ENCODE measurements around the gene UBAP2L.
"Not testable (repeated sequence)": the region's sequence is repeated elsewhere in the genome, so short reads cannot be mapped to it uniquely, and the experiment has no call there.

Gene UBAP2L

DNA sequence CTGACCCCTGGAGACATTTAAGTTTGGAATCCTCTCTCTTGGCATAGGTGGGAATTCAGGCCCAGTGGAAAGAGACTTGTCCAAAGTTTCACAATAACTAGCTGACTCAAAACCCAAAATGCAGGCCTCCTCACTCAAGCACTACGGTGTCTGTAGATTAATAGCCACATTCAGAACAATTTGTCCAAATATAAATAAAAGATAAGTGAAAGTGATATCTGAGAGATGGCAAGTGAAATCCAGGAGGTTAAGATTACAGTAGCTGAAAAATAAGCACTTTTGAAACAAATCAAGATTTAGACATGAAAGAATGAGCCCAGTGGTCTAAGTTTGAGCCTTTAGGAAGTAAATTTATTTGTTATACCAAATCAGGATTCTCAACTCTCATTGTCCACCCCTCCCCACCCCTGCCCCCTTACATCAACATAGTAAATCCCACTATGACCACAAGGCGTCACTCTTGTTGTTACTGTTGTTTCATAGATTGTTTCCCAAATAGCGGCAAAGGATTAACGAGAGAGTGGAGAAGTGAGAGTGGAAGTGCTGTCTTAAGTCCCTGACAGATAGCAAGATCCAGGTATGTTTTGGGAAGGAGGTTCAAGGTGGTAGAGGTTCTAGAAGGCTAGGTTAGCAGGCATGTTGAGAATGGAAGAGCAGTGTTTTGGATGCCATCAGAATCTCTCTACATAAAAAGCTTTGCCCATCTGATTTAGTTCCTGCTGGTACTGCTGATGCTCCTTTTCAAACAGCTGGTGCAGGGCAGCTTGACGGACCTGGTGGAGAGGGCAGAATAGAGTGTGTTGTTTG is 21.8 kb upstream of the UBAP2L start:
- DNase-seq (ENCODE audit: low read depth in 1 of 2, low spot score in 1 of 2), result peak in 1 of 2 donors; percentile 32

DNA sequence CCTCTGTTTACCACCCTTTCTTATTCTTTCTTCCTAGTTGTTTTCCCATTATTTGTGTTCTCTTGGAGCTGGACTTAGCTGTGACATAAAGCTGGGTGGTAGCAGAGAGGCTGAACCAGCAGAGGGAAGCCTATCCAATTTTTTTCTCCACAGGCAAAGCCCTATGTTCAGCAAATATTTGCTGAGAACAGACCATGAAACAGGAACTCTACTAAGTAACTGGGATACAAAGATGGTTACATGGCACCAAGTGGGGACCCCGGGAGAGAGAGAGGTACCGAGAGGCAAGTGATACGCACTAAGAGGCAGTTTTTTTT is 21.2 kb upstream of the UBAP2L start:
- DNase-seq (ENCODE audit: low read depth in 1 of 2, low spot score in 1 of 2), result no peak

DNA sequence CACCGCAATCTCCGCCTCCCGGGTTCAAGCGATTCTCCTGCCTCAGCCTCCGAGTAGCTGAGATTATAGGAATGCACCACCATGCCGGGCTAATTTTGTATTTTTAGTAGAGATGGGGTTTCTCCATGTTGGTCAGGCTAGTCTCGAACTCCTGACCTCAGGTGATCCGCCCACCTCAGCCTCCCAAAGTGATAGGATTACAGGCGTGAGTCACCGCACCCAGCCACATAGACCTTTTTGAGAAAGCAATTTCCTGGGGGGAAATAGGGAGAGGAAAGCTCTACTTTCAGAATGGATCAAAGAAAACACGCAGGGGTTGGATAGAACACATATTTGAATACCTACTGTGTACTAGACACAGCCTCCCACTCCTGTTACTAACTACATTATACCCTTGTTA is 15.0 kb upstream of the UBAP2L start:
- peak in 1 of 2 donors; percentile 3 for DNase-seq (ENCODE audit: low read depth in 1 of 2, low spot score in 1 of 2)

DNA sequence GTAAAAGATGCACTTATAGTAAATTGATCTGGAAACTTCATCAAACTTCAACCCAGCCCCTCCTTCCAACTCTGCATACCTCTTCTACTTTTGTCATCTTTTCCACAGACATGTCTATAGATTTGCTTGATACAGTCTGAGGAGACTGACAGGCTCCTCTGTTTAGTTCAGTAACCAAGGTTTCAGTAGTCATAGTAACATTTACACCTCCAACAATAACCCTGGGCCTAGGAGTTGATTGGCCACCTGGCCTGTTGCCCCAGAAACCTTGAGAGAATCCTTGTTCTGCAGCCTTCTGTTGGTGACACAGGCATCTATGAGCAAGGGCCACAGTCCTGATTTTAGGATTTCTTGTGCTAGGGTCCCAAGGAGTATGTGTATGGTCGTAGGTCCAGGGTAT is 14.6 kb upstream of the UBAP2L start, which contains the start of gene CFAP141:
Gene CFAP141, minus strand, starts transcription at position 138 of the 400 bp plus-strand sequence. Its CDS starts 26 bp downstream, at position 112.
- DNase-seq (ENCODE audit: low read depth in 1 of 2, low spot score in 1 of 2), result no peak

GRCh38 chr1:154207262-154207661 is 13.5 kb upstream of the UBAP2L start:
- DNase-seq (ENCODE audit: low read depth in 1 of 2, low spot score in 1 of 2), result no peak

DNA sequence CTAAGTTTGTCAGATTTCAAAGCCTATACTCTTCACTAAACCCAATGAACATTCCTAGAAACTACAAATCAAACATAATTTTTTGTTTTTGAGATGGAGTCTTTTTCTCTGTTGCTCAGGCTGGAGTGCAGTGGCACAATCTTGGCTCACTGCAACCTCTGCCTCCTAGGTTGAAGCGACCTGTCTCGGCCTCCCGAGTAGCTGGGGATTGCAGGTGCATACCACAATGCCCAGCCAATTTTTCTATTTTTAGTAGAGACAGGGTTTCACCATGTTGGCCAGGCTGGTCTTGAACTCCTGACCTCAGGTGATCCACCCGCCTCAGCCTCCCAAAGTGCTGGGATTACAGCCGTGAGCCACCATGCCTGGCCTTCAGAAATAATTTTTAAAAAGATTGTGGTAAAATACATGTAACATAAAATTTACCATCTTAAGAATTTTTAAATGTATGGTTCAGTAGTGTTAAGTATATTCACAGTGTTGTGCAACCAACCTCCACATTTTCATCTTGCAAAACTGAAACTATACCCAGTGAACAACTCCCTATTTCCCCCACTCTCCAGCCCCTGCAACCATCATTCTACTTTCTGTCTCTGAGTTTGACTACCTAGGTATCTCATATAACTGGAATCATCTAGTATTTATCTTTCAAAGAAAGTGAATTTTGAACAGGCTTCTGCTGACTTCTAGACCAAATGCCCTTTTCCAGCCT is 11.9 kb upstream of the UBAP2L start:
- DNase-seq (ENCODE audit: low read depth in 1 of 2, low spot score in 1 of 2), result no peak

DNA sequence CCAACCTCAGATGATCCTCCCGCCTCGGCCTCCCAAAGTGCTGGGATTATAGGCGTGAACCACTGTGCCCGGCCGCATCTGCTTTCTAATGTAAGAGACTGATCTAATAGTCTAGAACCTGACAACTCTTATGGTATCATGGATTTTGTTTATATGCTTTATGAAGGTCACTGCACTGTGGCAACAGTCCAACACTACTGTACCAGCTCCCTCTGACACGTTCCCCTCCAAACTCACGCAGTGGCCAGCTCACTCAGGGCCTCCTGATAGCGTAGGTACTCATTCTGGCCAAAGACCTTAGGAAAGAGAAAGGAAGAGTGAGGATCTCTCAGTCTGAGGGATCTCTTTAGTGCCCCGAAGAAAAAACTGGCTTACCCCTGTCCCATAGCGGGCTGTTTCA is 8.7 kb upstream of the UBAP2L start:
- no peak for DNase-seq (ENCODE audit: low read depth in 1 of 2, low spot score in 1 of 2)

DNA sequence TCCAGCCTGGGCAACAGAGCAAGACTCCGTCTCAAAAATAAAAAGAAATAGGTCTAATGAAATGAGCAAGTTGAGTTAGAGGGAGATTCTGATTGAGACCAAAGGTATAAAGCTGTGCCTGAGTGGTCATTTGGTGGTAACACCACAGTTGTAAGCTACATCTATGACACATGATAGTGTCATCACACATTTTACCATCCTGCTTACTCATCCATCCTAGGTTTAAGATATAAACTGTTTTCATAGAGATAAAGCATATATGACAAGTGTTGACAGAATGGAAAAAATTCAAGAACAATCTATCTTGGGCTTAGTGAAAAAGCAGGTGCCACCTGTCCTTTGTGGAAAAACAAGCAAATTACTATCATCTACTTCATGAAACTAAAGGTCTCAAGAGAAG is 7.5 kb upstream of the UBAP2L start:
- DNase-seq (ENCODE audit: low read depth in 1 of 2, low spot score in 1 of 2), result peak in 1 of 2 donors; percentile 17

GRCh38 chr1:154218545-154218944 is 2.2 kb upstream of the UBAP2L start:
- DNase-seq (ENCODE audit: low read depth in 1 of 2, low spot score in 1 of 2), result no peak

DNA sequence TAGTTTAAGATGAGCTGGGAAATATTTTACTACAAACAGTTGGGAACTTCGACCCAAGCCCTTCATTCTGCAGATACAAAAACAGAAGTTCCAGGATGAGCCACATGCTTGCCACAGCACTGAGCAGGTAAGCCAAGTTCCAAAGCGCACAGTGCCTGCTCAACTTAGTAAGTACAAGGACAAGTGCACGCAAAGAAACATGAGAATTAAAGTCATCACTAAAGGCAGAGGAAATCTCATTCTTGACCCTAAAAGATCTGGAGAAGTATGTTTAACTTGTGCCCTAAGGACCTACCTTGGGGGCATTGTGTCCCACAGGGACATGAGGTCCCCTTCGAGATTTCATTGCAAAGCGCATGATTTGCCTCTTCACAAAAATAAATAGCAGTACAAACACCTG is 1.2 kb upstream of the UBAP2L start:
- DNase-seq (ENCODE audit: low read depth in 1 of 2, low spot score in 1 of 2), result no peak

DNA sequence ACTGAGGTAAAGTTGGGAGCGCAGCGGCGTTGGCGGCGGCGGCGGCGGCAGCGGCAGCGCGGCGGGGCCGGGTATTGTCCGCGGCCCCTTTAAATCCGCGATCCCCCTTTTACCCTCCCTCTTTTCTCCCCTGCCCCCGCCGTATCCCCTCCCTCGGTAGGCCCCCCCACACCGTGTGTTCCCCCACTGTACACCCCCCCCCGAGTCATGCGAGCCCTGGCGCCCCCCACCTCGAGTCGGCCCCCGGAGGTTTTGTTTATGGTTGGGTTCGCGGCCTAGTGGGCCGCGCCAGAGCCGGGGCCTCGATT is 169 bp downstream of the UBAP2L start:
- no peak for DNase-seq (ENCODE audit: low read depth in 1 of 2, low spot score in 1 of 2)

DNA sequence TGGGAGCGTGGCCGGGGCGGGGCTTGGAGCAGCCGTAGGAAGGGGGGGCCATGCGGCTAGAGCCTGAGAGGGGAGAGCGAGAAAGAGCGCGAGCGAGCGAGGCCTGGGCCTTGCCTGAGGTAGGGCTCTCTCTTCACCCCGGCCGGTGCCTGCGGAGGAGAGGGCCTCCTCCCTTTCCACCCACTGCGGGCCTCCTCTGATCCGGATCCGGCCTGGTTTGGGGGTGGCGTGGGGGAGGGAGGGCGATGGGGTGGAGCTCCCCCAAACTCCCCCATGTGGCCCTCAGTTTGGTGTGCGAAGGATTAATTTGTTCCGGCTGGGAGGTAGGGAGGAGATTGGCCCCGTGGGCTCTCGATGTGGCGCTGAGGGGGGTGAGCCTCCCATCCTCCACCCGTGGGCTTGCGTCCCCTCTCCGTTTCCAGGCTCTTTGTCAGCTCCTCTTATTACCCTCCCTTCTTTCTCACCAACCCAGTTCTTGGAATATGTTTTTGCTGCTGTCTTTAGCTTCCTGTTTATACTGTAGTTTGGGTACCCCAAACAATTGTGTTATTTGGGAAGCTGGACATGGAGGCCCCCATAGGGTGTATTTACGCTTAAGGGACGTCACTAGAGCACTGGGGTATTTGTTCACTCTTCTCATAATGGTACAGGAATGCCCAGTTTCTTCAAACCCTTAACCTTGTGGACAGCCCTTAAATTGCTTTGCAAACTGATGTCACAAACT is 685 bp downstream of the UBAP2L start:
- DNase-seq (ENCODE audit: low read depth in 1 of 2, low spot score in 1 of 2), result peak; percentile 51 to 55

DNA sequence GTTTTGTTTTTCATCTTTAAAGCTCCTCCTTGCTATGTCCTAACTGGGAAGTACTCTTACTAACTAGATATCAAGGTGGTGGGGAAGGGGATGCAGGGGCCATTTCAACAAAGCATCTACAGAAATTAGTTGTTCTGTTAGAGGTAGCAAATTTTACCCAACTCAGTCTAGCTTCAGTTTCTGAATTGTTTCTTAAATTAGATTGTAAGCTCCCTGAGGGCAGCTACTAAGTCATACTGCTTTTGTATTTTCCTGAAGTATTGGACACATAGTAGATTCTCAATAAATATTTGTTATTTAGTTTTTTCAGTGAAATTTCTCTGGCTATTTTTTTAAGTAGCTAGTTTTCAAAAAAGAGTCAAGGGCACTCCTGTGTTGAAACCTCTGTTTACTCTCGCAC is 1.8 kb downstream of the UBAP2L start:
- no peak for DNase-seq (ENCODE audit: low read depth in 1 of 2, low spot score in 1 of 2)

DNA sequence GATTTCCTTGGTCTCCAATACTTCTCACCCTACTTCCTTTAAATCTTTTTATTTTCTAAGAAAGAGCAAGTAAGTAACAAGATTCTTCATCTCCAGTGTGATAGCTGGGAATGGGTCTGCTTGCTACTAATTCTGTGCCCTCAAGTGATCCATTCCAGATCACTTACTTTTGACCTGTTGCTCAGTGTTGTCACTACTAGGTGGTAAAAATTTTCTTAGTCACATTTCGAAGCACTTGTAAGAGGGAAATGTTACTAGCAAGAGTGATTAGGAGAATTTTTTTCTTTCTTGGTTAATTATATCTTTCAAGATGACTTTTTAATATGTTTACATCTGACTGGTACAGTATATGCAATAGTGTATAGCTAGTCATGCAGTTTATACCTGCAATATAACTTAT is 2.2 kb downstream of the UBAP2L start:
- no peak for DNase-seq (ENCODE audit: low read depth in 1 of 2, low spot score in 1 of 2)

- DNase-seq (ENCODE audit: low read depth in 1 of 2, low spot score in 1 of 2), result no peak
These were observed 2.9 kb downstream of the UBAP2L start for GRCh38 chr1:154223621-154224020.

DNA sequence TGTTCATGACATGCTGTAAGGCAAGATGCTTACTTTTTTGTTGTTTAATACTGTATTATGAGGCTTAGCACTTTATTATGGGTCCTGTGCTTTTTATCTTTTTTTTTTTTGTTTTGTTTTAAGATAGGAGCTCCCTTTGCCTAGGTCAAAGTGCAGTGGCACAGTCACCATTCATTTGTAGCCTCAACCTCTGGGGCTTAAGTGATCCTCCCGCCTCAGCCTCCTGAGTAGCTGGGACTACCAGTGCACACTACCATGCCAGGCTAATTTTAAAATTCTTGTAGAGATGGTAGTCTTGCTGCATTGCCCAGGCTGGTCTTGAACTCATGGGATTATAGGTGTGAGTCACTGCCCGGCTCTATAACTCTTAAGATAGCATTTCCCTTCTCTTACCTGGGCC is 4.6 kb downstream of the UBAP2L start:
- no peak for DNase-seq (ENCODE audit: low read depth in 1 of 2, low spot score in 1 of 2)

- not testable (repeated sequence) for DNase-seq (ENCODE audit: low read depth in 1 of 2, low spot score in 1 of 2)
These were observed 10.4 kb downstream of the UBAP2L start for GRCh38 chr1:154231112-154231511.

DNA sequence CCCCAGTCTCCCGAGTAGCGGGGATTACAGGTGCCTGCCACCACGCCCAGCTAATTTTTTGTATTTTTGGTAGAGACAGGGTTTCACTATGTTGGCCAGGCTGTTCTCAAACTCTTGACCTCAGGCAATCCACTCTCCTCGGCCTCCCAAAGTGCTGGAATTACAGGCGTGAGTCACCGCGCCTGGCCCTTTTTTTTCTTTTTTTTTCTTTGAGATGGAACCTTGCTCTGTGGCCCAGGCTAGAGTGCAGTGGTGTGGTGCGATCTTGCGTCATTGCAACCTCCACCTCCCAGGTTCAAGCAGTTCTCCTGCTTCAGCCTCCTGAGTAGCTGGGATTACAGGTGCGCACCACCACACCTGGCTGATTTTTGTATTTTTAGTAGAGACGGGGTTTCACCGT is 12.4 kb downstream of the UBAP2L start:
- not testable (repeated sequence) for DNase-seq (ENCODE audit: low read depth in 1 of 2, low spot score in 1 of 2)

GRCh38 chr1:154236855-154237254 is 16.1 kb downstream of the UBAP2L start:
- no peak for DNase-seq (ENCODE audit: low read depth in 1 of 2, low spot score in 1 of 2)

GRCh38 chr1:154237435-154237834 is 16.7 kb downstream of the UBAP2L start:
- DNase-seq (ENCODE audit: low read depth in 1 of 2, low spot score in 1 of 2), result no peak

GRCh38 chr1:154237880-154238506 is 17.2 kb downstream of the UBAP2L start:
- no peak for DNase-seq (ENCODE audit: low read depth in 1 of 2, low spot score in 1 of 2)

DNA sequence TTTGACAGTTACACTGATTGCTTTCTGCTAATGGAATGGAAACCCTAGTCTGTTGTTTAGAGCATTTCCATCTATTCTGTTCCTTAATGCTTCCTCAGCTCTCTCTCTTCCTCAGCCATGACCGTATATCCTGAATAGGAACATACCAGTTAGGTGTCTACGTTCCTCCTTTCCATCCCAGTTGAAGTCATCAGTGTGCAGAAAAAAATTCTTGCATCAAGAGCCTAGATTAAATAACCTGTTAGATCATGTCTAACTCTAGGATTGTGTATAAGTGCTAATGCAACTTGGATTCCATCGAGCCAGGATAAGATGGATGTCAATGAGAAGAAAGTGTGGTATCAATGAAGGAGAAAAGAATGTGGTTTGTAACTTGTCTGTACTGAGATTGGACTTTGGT is 18.7 kb downstream of the UBAP2L start:
- DNase-seq (ENCODE audit: low read depth in 1 of 2, low spot score in 1 of 2), result no peak
